ENCODE data around the gene CCN6.

GRCh38 chr6:112066606-112067005 lies 12.7 kb downstream of the CCN6 start:
- TF ChIP-seq CTCF (IDR thresholded peaks at IDR 0.05): no peak
- TF ChIP-seq POLR2AphosphoS5 (IDR thresholded peaks at IDR 0.05): no peak
- no peak for TF ChIP-seq POLR2A (IDR thresholded peaks at IDR 0.05)
- TF ChIP-seq EP300 (IDR thresholded peaks at IDR 0.05): no peak

All from sigmoid colon (tissue), 4 donors.